Ovary (tissue), 3 donors: ENCODE results near the gene PLCD1.

Source experiments
- CTCF ChIP-seq, 3 donors: fragments of 450-650 bp in 2 of 3; fragments of 200-600 bp in 1 of 3; IDR thresholded peaks; one replicate each; pipeline versions ENCODE4 v1.5.1 to v1.8.0; 2016 to 2022; ENCODE audit warnings: antibody characterized with exemption in 3 of 3, mild to moderate bottlenecking in 1 of 3
- EP300 ChIP-seq: sonication (generic); formaldehyde crosslinking; IDR thresholded peaks from one replicate; pipeline ENCODE4 v1.6.1; 2017; ENCODE audit warnings: antibody characterized with exemption
- POLR2A ChIP-seq: fragments of 450-650 bp; IDR thresholded peaks from one replicate; pipeline ENCODE4 v1.6.1; 2017; ENCODE audit warnings: antibody characterized with exemption, mild to moderate bottlenecking, moderate library complexity
- donor health status: DM: no; HTN: no; CAD: no.

- TF ChIP-seq POLR2A: no peak
- no peak for TF ChIP-seq CTCF (IDR thresholded peaks at IDR 0.05)
- no peak for TF ChIP-seq EP300
These were observed 8.2 kb downstream of the PLCD1 start for GRCh38 chr3:38021196-38021595.
